Measurements from ENCODE around the gene GLRX3. TPM values are rescaled to one million over a fixed set of nuclear protein-coding genes. Genes with fewer than 3 reads are reported as not detected.
"Not testable (repeated sequence)": the region's sequence is repeated elsewhere in the genome, so short reads cannot be mapped to it uniquely, and the experiment has no call there.

The GLRX3 gene
- total and polyA plus RNA-seq, 2 experiments from 2014 or later = 141 to 201 TPM

- TF ChIP-seq REST (IDR thresholded peaks at IDR 0.05; ENCODE audit: unreplicated experiment) (no peak), ZNF331 (CRISPR knock-in tag; IDR thresholded peaks at IDR 0.05; ENCODE audit: low read depth) (no peak), JUNB (IDR thresholded peaks at IDR 0.05; ENCODE audit: unreplicated experiment) (no peak), ZNF114 (CRISPR knock-in tag; IDR thresholded peaks at IDR 0.05) (no peak), EZH2 (IDR thresholded peaks at IDR 0.05; ENCODE audit: low read depth, unreplicated experiment) (no peak), NANOG (IDR thresholded peaks at IDR 0.05; ENCODE audit: borderline replicate concordance) (no peak), EZH2phosphoT487 (IDR thresholded peaks at IDR 0.05; ENCODE audit: unreplicated experiment) (no peak)
These were observed 24.4 kb upstream of the GLRX3 start (continued) for GRCh38 chr10:130111852-130112180.

GRCh38 chr10:130112821-130113220 lies 23.4 kb upstream of the GLRX3 start:
- peaks cover 28% of the 10 kb centered on the region for H3K9me3 Mint-ChIP-seq
- peaks cover 4% of the 10 kb centered on the region for H3F3A ChIP-seq (replicated peaks; ENCODE audit: low read depth)
- H3K4me1 ChIP-seq (ENCODE audit: insufficient read depth) = peaks cover 10% of the 10 kb centered on the region
- H3K4me3 ChIP-seq = no peak overlapping the region
- DNase-seq (ENCODE audit: low spot score) (no peak), ATAC-seq (no peak)
- H3K4me3 Mint-ChIP-seq = no peak overlapping the region
- H3K9me2 ChIP-seq (ENCODE audit: insufficient read depth) = peaks cover 4% of the 10 kb centered on the region; the same call in 1 of the 2 replicates
- H3K27ac ChIP-seq (ENCODE audit: low read depth) = no peak overlapping the region
- H3K36me3 ChIP-seq (ENCODE audit: insufficient read depth) = 0 out of 2 replicates have a peak, but pooled peaks cover 1% of the 10 kb centered on the region
- no peak for TF ChIP-seq EZH2phosphoT487 (IDR thresholded peaks at IDR 0.05; ENCODE audit: unreplicated experiment)
- TF ChIP-seq NANOG (IDR thresholded peaks at IDR 0.05; ENCODE audit: borderline replicate concordance) = no peak
- no peak for TF ChIP-seq POLR2AphosphoS5 (IDR thresholded peaks at IDR 0.05; ENCODE audit: low read depth)
- TF ChIP-seq CTCF (conservative IDR thresholded peaks at IDR 0.05; ENCODE audit: low read depth in 2 of 2) = no peak
- TF ChIP-seq EZH2 (IDR thresholded peaks at IDR 0.05; ENCODE audit: low read depth, unreplicated experiment) = no peak
- TF ChIP-seq REST (IDR thresholded peaks at IDR 0.05; ENCODE audit: unreplicated experiment) = no peak
- TF ChIP-seq ZNF331 (CRISPR knock-in tag; IDR thresholded peaks at IDR 0.05; ENCODE audit: low read depth) = no peak
- TF ChIP-seq STAT1 (IDR thresholded peaks at IDR 0.05; ENCODE audit: unreplicated experiment) = no peak
- no peaks in the 10 kb centered on the region for H4K20me1 ChIP-seq (replicated peaks; ENCODE audit: insufficient read depth)
- H3K4me1 Mint-ChIP-seq = peaks cover 21% of the 10 kb centered on the region
- H3K79me2 ChIP-seq (replicated peaks; ENCODE audit: insufficient read depth) = peaks cover 10% of the 10 kb centered on the region
- no peaks in the 10 kb centered on the region for H3K27me3 ChIP-seq (ENCODE audit: insufficient read depth)
- peaks cover 13% of the 10 kb centered on the region for H3K27me3 Mint-ChIP-seq (ENCODE audit: insufficient read depth, low read depth, poor library complexity)
- H3K4me2 ChIP-seq = no peak overlapping the region
- peaks cover 37% of the 10 kb centered on the region for H3K36me3 Mint-ChIP-seq (ENCODE audit: low read depth)
- H2AFZ ChIP-seq = no peak overlapping the region
- H3K27ac Mint-ChIP-seq = no peak overlapping the region

- H3K9me2 ChIP-seq (ENCODE audit: insufficient read depth) = not testable (repeated sequence)
- peaks cover 44% of the 10 kb centered on the region for H3K9me3 Mint-ChIP-seq
These were observed 19.2 kb upstream of the GLRX3 start for GRCh38 chr10:130116942-130117341.

More at GRCh38 chr10:130116942-130117341, 19.2 kb upstream of the GLRX3 start:
- H3K27ac Mint-ChIP-seq; H3K27me3 Mint-ChIP-seq (ENCODE audit: insufficient read depth, low read depth, poor library complexity); H3K4me3 Mint-ChIP-seq; DNase-seq (ENCODE audit: low spot score); H3K4me1 Mint-ChIP-seq; H3K27ac ChIP-seq (ENCODE audit: low read depth); H3K36me3 ChIP-seq (ENCODE audit: insufficient read depth); H3K4me1 ChIP-seq (ENCODE audit: insufficient read depth); ATAC-seq; H3K4me2 ChIP-seq; H4K20me1 ChIP-seq (replicated peaks; ENCODE audit: insufficient read depth); H2AFZ ChIP-seq; H3K4me3 ChIP-seq; H3K79me2 ChIP-seq (replicated peaks; ENCODE audit: insufficient read depth); H3K27me3 ChIP-seq (ENCODE audit: insufficient read depth); H3F3A ChIP-seq (replicated peaks; ENCODE audit: low read depth): not testable (repeated sequence)
- peaks cover 32% of the 10 kb centered on the region; the same call in 2 of the 3 replicates for H3K36me3 Mint-ChIP-seq (ENCODE audit: low read depth)
